GM23248 (cell line): ENCODE data around the gene METTL9.

Experiments used
- EZH2 ChIP-seq: fragments of 200-600 bp; sonication (generic); IDR thresholded peaks from 2 replicates; pipeline ENCODE4 v1.6.1; 2018; ENCODE audit warnings: antibody characterized with exemption, mild to moderate bottlenecking; ENCODE audit not compliant: insufficient read depth, poor library complexity, severe bottlenecking
- EZH2phosphoT487 ChIP-seq: fragments of 200-600 bp; sonication (generic); IDR thresholded peaks from 2 replicates; pipeline ENCODE4 v1.6.1; 2018; ENCODE audit warnings: antibody characterized with exemption, moderate library complexity, mild to moderate bottlenecking, low read depth; ENCODE audit not compliant: insufficient read depth

GRCh38 chr16:21659124-21659523 lies 59.7 kb downstream of the METTL9 start:
- TF ChIP-seq EZH2 (no peak), EZH2phosphoT487 (no peak)
